ENCODE data around the gene NYAP1. TPM values are rescaled to one million over a fixed set of nuclear protein-coding genes. Genes with fewer than 3 reads are reported as not detected.
"Not testable (repeated sequence)": the region's sequence is repeated elsewhere in the genome, so short reads cannot be mapped to it uniquely, and the experiment has no call there.

The NYAP1 gene
- total and polyA plus RNA-seq, 7 donors, result 0.23 to 1.6 (median 1.4) TPM; not detected in 1

- 43 to 49% methylated on average over 14 of the region's 14 CpGs for WGBS, 2 donors
- Histone ChIP-seq H3K27me3 (no peaks in the 10 kb centered on the region), H3K36me3 (no peaks in the 10 kb centered on the region), H3K9me3 (no peaks in the 10 kb centered on the region), H3K27ac (peak overlapping the region; percentile 21 to 43 (median 37)), H3K4me3 (no peak overlapping the region), H3K4me1 (no peaks in the 10 kb centered on the region)
- intact Hi-C loops (cut with DNase I), result no loop called here
- no peak for TF ChIP-seq EP300 (IDR thresholded peaks at IDR 0.05)
- peak in 2 of 4 donors; percentile 35 to 45 for TF ChIP-seq POLR2AphosphoS5 (IDR thresholded peaks at IDR 0.05)
- TF ChIP-seq CTCF (IDR thresholded peaks at IDR 0.05), result no peak
- no peak for DNase-seq
Observed at GRCh38 chr7:100444311-100445278, 39.1 kb upstream of the NYAP1 start.

- no peak for TF ChIP-seq POLR2AphosphoS5 (IDR thresholded peaks at IDR 0.05)
- TF ChIP-seq CTCF (IDR thresholded peaks at IDR 0.05), result no peak
- no peak for TF ChIP-seq EP300 (IDR thresholded peaks at IDR 0.05)
- TF ChIP-seq POLR2A (IDR thresholded peaks at IDR 0.05), result no peak
- peaks cover 0 to 7% (median 2%) of the 10 kb centered on the region in 4 donors for H3K4me1 ChIP-seq
- H3K4me3 ChIP-seq, result no peak overlapping the region
- H3K27ac ChIP-seq, result no peak overlapping the region
- intact Hi-C loops (cut with DNase I), result no loop called here
- no peaks in the 10 kb centered on the region for H3K9me3 ChIP-seq
- DNase-seq, result no peak
- H3K36me3 ChIP-seq, result no peaks in the 10 kb centered on the region
- WGBS, 2 donors, result 81 to 86% methylated on average over 2 of the region's 2 CpGs
- H3K27me3 ChIP-seq, result no peaks in the 10 kb centered on the region
Observed at GRCh38 chr7:100446040-100446439, 37.7 kb upstream of the NYAP1 start.

GRCh38 chr7:100447363-100447762, 36.4 kb upstream of the NYAP1 start:
- H3K9me3 ChIP-seq; H3K27me3 ChIP-seq; H3K4me3 ChIP-seq; H3K36me3 ChIP-seq; DNase-seq; H3K4me1 ChIP-seq; intact Hi-C loops (cut with DNase I); H3K27ac ChIP-seq: not testable (repeated sequence)
- 97% methylated on average over 8 of the region's 8 CpGs for WGBS, 2 donors

- no peak for DNase-seq
- no peak overlapping the region for H3K4me3 ChIP-seq
Observed at GRCh38 chr7:100449190-100449795, 34.4 kb upstream of the NYAP1 start.

More at GRCh38 chr7:100449190-100449795, 34.4 kb upstream of the NYAP1 start:
- no peaks in the 10 kb centered on the region for H3K9me3 ChIP-seq
- WGBS, 2 donors, result 90 to 93% methylated on average over 13 of the region's 13 CpGs
- H3K27me3 ChIP-seq, result no peaks in the 10 kb centered on the region
- intact Hi-C loops (cut with DNase I), result no loop called here
- H3K27ac ChIP-seq, result peak overlapping the region in 3 of 4 donors; percentile 86 to 87 (median 87)
- TF ChIP-seq POLR2A (IDR thresholded peaks at IDR 0.05) (no peak), CTCF (IDR thresholded peaks at IDR 0.05) (no peak), POLR2AphosphoS5 (IDR thresholded peaks at IDR 0.05) (no peak), EP300 (IDR thresholded peaks at IDR 0.05) (no peak)
- H3K36me3 ChIP-seq, result no peaks in the 10 kb centered on the region
- H3K4me1 ChIP-seq, result peaks cover 0 to 7% (median 2%) of the 10 kb centered on the region in 4 donors

Measured in sigmoid colon (tissue), 7 donors.